CD4-positive, alpha-beta T cell (primary cell): Measurements from ENCODE around the gene ESRRB. TPM values are rescaled to one million over a fixed set of nuclear protein-coding genes. Genes with fewer than 3 reads are reported as not detected.

Experiments
- ATAC-seq: fragments of 200-7000 bp; cut with Tn5 transposase; one replicate; pipeline ENCODE4 v1.10.0; 2022; ENCODE audit warnings: mild to moderate bottlenecking; ENCODE audit not compliant: poor library complexity
- CTCF ChIA-PET: fragments of 350-600 bp; sonication (Branson Sonifier 250); formaldehyde crosslinking; loops from one replicate; lab custom pipeline; 2021; ENCODE audit warnings: antibody characterized with exemption, inconsistent platforms; lab: Charles Lee
- POLR2A ChIA-PET: fragments of 350-600 bp; sonication (Branson Sonifier 250); formaldehyde crosslinking; loops from one replicate; lab custom pipeline; 2021; ENCODE audit warnings: antibody characterized with exemption, inconsistent platforms; lab: Charles Lee
- DNase-seq, 14 experiments: peaks; one replicate each; pipeline ENCODE4 v3.0.0-alpha.2; 2013 to 2020; ENCODE audit warnings: mixed read lengths in 2 of 14
- H3K27ac ChIP-seq, 2 donors: one replicate each; pipeline versions ENCODE4 v1.5.1 to v1.7.0; 2013; ENCODE audit warnings: low read length in 2 of 2, low read depth in 1 of 2, mild to moderate bottlenecking in 1 of 2
- H3K27me3 ChIP-seq, 2 experiments: 1 replicate in 1 of 2; 2 replicates in 1 of 2; pipeline versions ENCODE4 v1.6.1 to v1.7.0; 2013; ENCODE audit warnings: low read length in 2 of 2, control low read depth in 1 of 2, mild to moderate bottlenecking in 1 of 2, moderate library complexity in 1 of 2; ENCODE audit not compliant: insufficient read depth in 2 of 2, control insufficient read depth in 1 of 2
- H3K36me3 ChIP-seq: one replicate; pipeline ENCODE4 v1.6.1; 2013; ENCODE audit warnings: low read length, control low read depth; ENCODE audit not compliant: insufficient read depth
- H3K4me1 ChIP-seq: one replicate; pipeline ENCODE4 v1.6.1; 2013; ENCODE audit warnings: low read length, control low read depth; ENCODE audit not compliant: insufficient read depth
- H3K4me3 ChIP-seq: one replicate; pipeline ENCODE4 v1.5.1; 2013; ENCODE audit warnings: mild to moderate bottlenecking, low read length, moderate library complexity
- H3K9me3 ChIP-seq, 2 experiments: 1 replicate in 1 of 2; 2 replicates in 1 of 2; pipeline versions ENCODE4 v1.6.1 to v1.7.0; 2013; ENCODE audit warnings: low read length in 2 of 2, mild to moderate bottlenecking in 2 of 2, control low read depth in 1 of 2, moderate library complexity in 1 of 2; ENCODE audit not compliant: control insufficient read depth in 1 of 2, insufficient read depth in 1 of 2
- H3K27ac Mint-ChIP-seq: one replicate; pipeline ENCODE4 v1.8.0; 2020; ENCODE audit warnings: mixed read lengths
- H3K27me3 Mint-ChIP-seq: one replicate; pipeline ENCODE4 v1.8.0; 2021; ENCODE audit warnings: mixed read lengths
- H3K36me3 Mint-ChIP-seq: one replicate; pipeline ENCODE4 v1.8.0; 2021; ENCODE audit warnings: low read depth, mixed read lengths
- H3K4me1 Mint-ChIP-seq: one replicate; pipeline ENCODE4 v1.8.0; 2021; ENCODE audit warnings: low read depth, mixed read lengths
- H3K4me3 Mint-ChIP-seq: one replicate; pipeline ENCODE4 v1.8.0; 2020; ENCODE audit warnings: mild to moderate bottlenecking, mixed read lengths
- H3K9me3 Mint-ChIP-seq: one replicate; pipeline ENCODE4 v1.8.0; 2020; ENCODE audit warnings: mixed read lengths
- intact Hi-C, 2 experiments: fragments of 100-400 bp; cut with DNase I in 1 of 2; cut with micrococcal nuclease in 1 of 2; formaldehyde crosslinking; loops; one replicate each; pipeline versions ENCODE4 v1.15.1 to v1.9.0; 2023 to 2025; cut with DNase I, micrococcal nuclease
- total RNA-seq, 174 experiments: library from RNA in 2 of 174; stranded (reverse) in 2 of 174; gene quantifications; one replicate each; pipeline ENCODE4 v1.2.3 and lab custom pipeline; 2021 to 2026
- TF ChIP-seq, protein P1 (sequence below): fragments of 200-600 bp; IDR thresholded peaks from one replicate; pipeline ENCODE4 v1.8.0; 2022; ENCODE audit warnings: antibody characterized with exemption, mild to moderate bottlenecking

ESRRB gene
- total RNA-seq, 2 experiments from 2014 or later: 0.17 to 0.27 TPM

DNA sequence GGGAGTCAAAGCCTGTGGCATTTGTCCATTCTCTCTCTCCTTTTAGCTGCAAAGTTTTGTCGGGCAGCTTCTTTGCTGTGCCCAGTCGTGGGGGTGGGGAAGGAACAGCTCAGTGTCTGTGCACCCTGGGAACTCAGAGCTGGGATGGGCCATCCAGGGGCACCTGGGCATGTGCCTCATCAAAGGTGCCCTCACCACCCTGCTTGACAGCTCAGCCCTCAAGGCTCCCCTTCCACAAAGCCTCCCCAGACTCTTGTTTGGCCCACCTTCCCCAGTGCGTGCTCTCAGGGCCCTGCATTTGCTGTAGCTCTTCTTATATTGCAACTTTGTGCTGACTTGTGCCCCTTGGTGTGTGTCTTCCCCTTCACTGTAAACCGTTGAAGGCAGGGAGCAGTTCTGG is 112.6 kb downstream of the ESRRB start:
- POLR2A ChIA-PET: no interaction called here
- TF ChIP-seq, protein P1, sequence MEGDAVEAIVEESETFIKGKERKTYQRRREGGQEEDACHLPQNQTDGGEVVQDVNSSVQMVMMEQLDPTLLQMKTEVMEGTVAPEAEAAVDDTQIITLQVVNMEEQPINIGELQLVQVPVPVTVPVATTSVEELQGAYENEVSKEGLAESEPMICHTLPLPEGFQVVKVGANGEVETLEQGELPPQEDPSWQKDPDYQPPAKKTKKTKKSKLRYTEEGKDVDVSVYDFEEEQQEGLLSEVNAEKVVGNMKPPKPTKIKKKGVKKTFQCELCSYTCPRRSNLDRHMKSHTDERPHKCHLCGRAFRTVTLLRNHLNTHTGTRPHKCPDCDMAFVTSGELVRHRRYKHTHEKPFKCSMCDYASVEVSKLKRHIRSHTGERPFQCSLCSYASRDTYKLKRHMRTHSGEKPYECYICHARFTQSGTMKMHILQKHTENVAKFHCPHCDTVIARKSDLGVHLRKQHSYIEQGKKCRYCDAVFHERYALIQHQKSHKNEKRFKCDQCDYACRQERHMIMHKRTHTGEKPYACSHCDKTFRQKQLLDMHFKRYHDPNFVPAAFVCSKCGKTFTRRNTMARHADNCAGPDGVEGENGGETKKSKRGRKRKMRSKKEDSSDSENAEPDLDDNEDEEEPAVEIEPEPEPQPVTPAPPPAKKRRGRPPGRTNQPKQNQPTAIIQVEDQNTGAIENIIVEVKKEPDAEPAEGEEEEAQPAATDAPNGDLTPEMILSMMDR: no peak
- CTCF ChIA-PET: no interaction called here
- no peak overlapping the region for H3K4me3 ChIP-seq
- no peaks in the 10 kb centered on the region for H3K36me3 ChIP-seq
- no peaks in the 10 kb centered on the region for H3K36me3 Mint-ChIP-seq
- no peaks in the 10 kb centered on the region for H3K27me3 ChIP-seq
- no peak for DNase-seq
- no peaks in the 10 kb centered on the region for H3K9me3 ChIP-seq
- intact Hi-C loops: no loop called here
- H3K4me1 Mint-ChIP-seq: no peaks in the 10 kb centered on the region
- no peaks in the 10 kb centered on the region for H3K4me1 ChIP-seq
- no peak for ATAC-seq
- H3K4me3 Mint-ChIP-seq: no peak overlapping the region
- H3K27me3 Mint-ChIP-seq: no peaks in the 10 kb centered on the region
- no peaks in the 10 kb centered on the region for H3K9me3 Mint-ChIP-seq
- H3K27ac ChIP-seq: no peak overlapping the region
- H3K27ac Mint-ChIP-seq: no peak overlapping the region

GRCh38 chr14:76489667-76490066 is 113.7 kb downstream of the ESRRB start:
- ChIA-PET POLR2A (no interaction called here), CTCF (no interaction called here)
- no peak overlapping the region for H3K27ac ChIP-seq
- no peak overlapping the region for H3K4me3 ChIP-seq
- no peak overlapping the region for H3K27ac Mint-ChIP-seq
- H3K4me3 Mint-ChIP-seq: no peak overlapping the region
- H3K36me3 ChIP-seq: no peaks in the 10 kb centered on the region
- no peaks in the 10 kb centered on the region for H3K9me3 Mint-ChIP-seq
- no peaks in the 10 kb centered on the region for H3K4me1 Mint-ChIP-seq
- ATAC-seq (no peak), DNase-seq (no peak)
- no peaks in the 10 kb centered on the region for H3K9me3 ChIP-seq
- intact Hi-C loops: no loop called here
- H3K27me3 Mint-ChIP-seq: no peaks in the 10 kb centered on the region
- TF ChIP-seq, protein P1: no peak
- no peaks in the 10 kb centered on the region for H3K4me1 ChIP-seq
- H3K36me3 Mint-ChIP-seq: no peaks in the 10 kb centered on the region
- H3K27me3 ChIP-seq: peaks cover 0 to under 1% of the 10 kb centered on the region in 2 experiments

DNA sequence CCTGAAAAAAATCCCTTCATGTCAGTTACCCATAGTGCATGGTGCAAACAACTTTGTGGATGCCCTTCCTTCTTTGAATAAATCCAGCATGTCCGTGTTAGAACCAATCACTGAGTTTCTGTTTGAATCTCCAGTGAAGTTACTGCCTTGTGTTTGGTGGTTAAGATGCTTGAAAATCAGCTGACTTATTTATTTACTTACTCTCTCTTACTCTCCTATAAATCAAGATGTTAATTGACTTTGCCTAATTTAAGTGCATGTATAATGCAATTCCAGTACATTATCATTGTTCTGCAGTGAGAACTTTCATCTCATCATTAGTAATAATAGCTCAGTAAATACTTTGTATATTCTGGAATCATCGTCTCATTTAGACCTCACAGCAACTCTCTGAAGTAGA is 114.2 kb downstream of the ESRRB start:
- no peak for DNase-seq
- ChIA-PET CTCF (no interaction called here), POLR2A (no interaction called here)
- H3K4me1 ChIP-seq: no peaks in the 10 kb centered on the region
- no peaks in the 10 kb centered on the region for H3K36me3 ChIP-seq
- Mint-ChIP-seq H3K9me3 (no peaks in the 10 kb centered on the region), H3K27me3 (no peaks in the 10 kb centered on the region), H3K27ac (no peak overlapping the region), H3K36me3 (no peaks in the 10 kb centered on the region), H3K4me1 (no peaks in the 10 kb centered on the region), H3K4me3 (no peak overlapping the region)
- no peak overlapping the region for H3K27ac ChIP-seq
- H3K9me3 ChIP-seq: no peaks in the 10 kb centered on the region
- TF ChIP-seq, protein P1: no peak
- H3K4me3 ChIP-seq: no peak overlapping the region
- ATAC-seq: no peak
- intact Hi-C loops: no loop called here
- peaks cover 0 to 2% of the 10 kb centered on the region in 2 experiments for H3K27me3 ChIP-seq
